GM18517 (cell line): ENCODE measurements around the gene ELOVL6.

ENCODE experiments used
- ATAC-seq: cut with Tn5 transposase; IDR thresholded peaks from one replicate; pipeline ENCODE4 v1.9.1; 2021; ENCODE audit warnings: mild to moderate bottlenecking, moderate library complexity; ENCODE audit not compliant: unreplicated experiment

ELOVL6 gene

GRCh38 chr4:109998867-109999584, 199.4 kb downstream of the ELOVL6 start:
- ATAC-seq = peak; percentile 53

- no peak for ATAC-seq
These were observed 201.9 kb downstream of the ELOVL6 start for GRCh38 chr4:109996526-109996925.
